GM12878 (cell line): Measurements from ENCODE around the gene PARP6. TPM values are rescaled to one million over a fixed set of nuclear protein-coding genes. Genes with fewer than 3 reads are reported as not detected.

Experiments
- CEBPZ ChIP-seq: fragments of 150-350 bp; IDR thresholded peaks from 2 replicates; pipeline ENCODE4 v1.6.1; 2016; ENCODE audit warnings: low read depth, low read length
- CREM ChIP-seq: IDR thresholded peaks from 2 replicates; pipeline ENCODE4 v1.6.1; 2014; ENCODE audit warnings: antibody characterized with exemption, low read depth
- CTCF ChIP-seq, 3 experiments: IDR thresholded peaks in 2 of 3; conservative IDR thresholded peaks in 1 of 3; 2 replicates each; pipeline ENCODE4 v1.5.1; 2011; ENCODE audit warnings: low read depth in 3 of 3, low read length in 3 of 3, mild to moderate bottlenecking in 3 of 3, control low read depth in 2 of 3, moderate library complexity in 2 of 3, inconsistent platforms in 1 of 3, mixed read lengths in 1 of 3; ENCODE audit not compliant: control insufficient read depth in 2 of 3, insufficient read depth in 1 of 3; ENCODE audit errors: extremely low read depth in 1 of 3
- E2F8 ChIP-seq: fragments of 450-650 bp; IDR thresholded peaks from 2 replicates; pipeline ENCODE4 v1.6.1; 2018; ENCODE audit warnings: mild to moderate bottlenecking, low read depth, moderate library complexity; ENCODE audit not compliant: partially characterized antibody
- E4F1 ChIP-seq: fragments of 450-650 bp; IDR thresholded peaks from 2 replicates; pipeline ENCODE4 v1.6.1; 2018; ENCODE audit warnings: borderline replicate concordance, mild to moderate bottlenecking; ENCODE audit not compliant: partially characterized antibody
- IKZF1 ChIP-seq: fragments of 450-650 bp; conservative IDR thresholded peaks from 2 replicates; pipeline ENCODE4 v1.6.1; 2017; ENCODE audit warnings: antibody characterized with exemption, mild to moderate bottlenecking
- IRF3 ChIP-seq: fragments of 450-650 bp; IDR thresholded peaks from 2 replicates; pipeline ENCODE4 v1.6.1; 2014; ENCODE audit warnings: mild to moderate bottlenecking
- MYC ChIP-seq: IDR thresholded peaks from 2 replicates; pipeline ENCODE4 v1.6.1; 2011; ENCODE audit warnings: mild to moderate bottlenecking, low read length, moderate library complexity, inconsistent platforms; ENCODE audit not compliant: insufficient read depth, insufficient replicate concordance, insufficient read length, severe bottlenecking
- NFYB ChIP-seq: IDR thresholded peaks from 2 replicates; pipeline ENCODE4 v1.6.1; 2011; ENCODE audit warnings: low read depth, mild to moderate bottlenecking, low read length, improper control_type of control experiment, moderate library complexity; ENCODE audit not compliant: insufficient read depth
- PAX5 ChIP-seq: IDR thresholded peaks from 2 replicates; pipeline ENCODE4 v1.6.1; 2011; ENCODE audit warnings: low read depth, low read length, borderline replicate concordance
- PAX8 ChIP-seq: fragments of 450-650 bp; IDR thresholded peaks from 2 replicates; pipeline ENCODE4 v1.6.1; 2017; ENCODE audit warnings: mild to moderate bottlenecking, moderate library complexity
- SP1 ChIP-seq: IDR thresholded peaks from one replicate; pipeline ENCODE4 v1.6.1; 2011; ENCODE audit warnings: low read depth, low read length
- TARDBP ChIP-seq: IDR thresholded peaks from 2 replicates; pipeline ENCODE4 v1.6.1; 2016; ENCODE audit warnings: borderline replicate concordance
- TBL1XR1 ChIP-seq: IDR thresholded peaks from 2 replicates; pipeline ENCODE4 v1.6.1; 2012; ENCODE audit warnings: low read depth, low read length, improper control_type of control experiment
- ZNF207 ChIP-seq: fragments of 450-650 bp; IDR thresholded peaks from 2 replicates; pipeline ENCODE4 v1.6.1; 2014; ENCODE audit warnings: antibody characterized with exemption, mild to moderate bottlenecking, borderline replicate concordance
- polyA plus RNA-seq, 11 experiments: library from polyadenylated mRNA; depleted of rRNA in 4 of 11; unstranded in 6 of 11; stranded (reverse) in 5 of 11; fragments of >200 nt; fragmentation: Nextera tagmentation in 4 of 11; fragmentation: Illumina TruSeq in 1 of 11; extraction: Ambion mirVana in 4 of 11; extraction: Trizol in 1 of 11; gene quantifications; 1 replicate in 1 of 11; 2 replicates in 10 of 11; pipeline versions ENCODE4 v1.2.1 to v1.2.3, GENCODE V29; 2011 to 2016; ENCODE audit warnings: inconsistent platforms in 2 of 11, missing spikeins in 2 of 11, low read depth in 1 of 11
- total RNA-seq, 4 experiments: library from RNA; depleted of rRNA in 3 of 4; stranded (reverse); fragments of >200 nt in 3 of 4; fragmentation: Illumina TruSeq in 1 of 4; extraction: Trizol in 1 of 4; gene quantifications; 2 replicates each; pipeline versions ENCODE4 v1.2.1 to v1.2.3, GENCODE V29; 2013 to 2021

The PARP6 gene
- total and polyA plus RNA-seq, 10 of the 15 experiments (the other 5 are each of a cell fraction or from before 2014, with no cell fraction given) = 14.3 to 73.5 (median 26.9) TPM

- no peak for TF ChIP-seq CEBPZ
- no peak for TF ChIP-seq SP1
- no peak for TF ChIP-seq TBL1XR1
- TF ChIP-seq MYC = no peak
- TF ChIP-seq ZNF207 = no peak
- TF ChIP-seq CREM = no peak
- peak; percentile 64; the same call in 1 of the 2 replicates for TF ChIP-seq NFYB
- no peak for TF ChIP-seq IRF3
- no peak for TF ChIP-seq CTCF (IDR thresholded peaks at IDR 0.05 in 2 of 3, conservative IDR thresholded peaks at IDR 0.05 in 1 of 3; ENCODE audit: control insufficient read depth in 2 of 3, extremely low read depth in 1 of 3, insufficient read depth in 1 of 3, low read depth in 3 of 3, low read length in 3 of 3)
- no peak for TF ChIP-seq PAX8
- no peak for TF ChIP-seq E2F8
- TF ChIP-seq IKZF1 = 0 out of 2 replicates have a peak, but pooled peaks have one; percentile 20
- TF ChIP-seq PAX5 = no peak
- TF ChIP-seq TARDBP = no peak
- TF ChIP-seq E4F1 = no peak
These were observed 33.9 kb upstream of the PARP6 start (continued) for GRCh38 chr15:72306211-72306785.
